Neuronal stem cell (in vitro differentiated cells): ENCODE data around the gene PDE8A.

Source experiments
- DNase-seq: peaks from one replicate; pipeline ENCODE4 v3.0.0-alpha.2; 2013; ENCODE audit warnings: low spot score
- H2AFZ ChIP-seq: one replicate; pipeline ENCODE4 v1.6.1; 2013; ENCODE audit warnings: mild to moderate bottlenecking, low read length, inconsistent platforms
- H2AK5ac ChIP-seq: 2 replicates; pipeline ENCODE4 v1.6.1; 2013; ENCODE audit warnings: low read depth, mild to moderate bottlenecking, inconsistent platforms, low read length, moderate library complexity, mixed read lengths
- H2BK120ac ChIP-seq: 2 replicates; pipeline ENCODE4 v1.6.1; 2013; ENCODE audit warnings: low read depth, mild to moderate bottlenecking, inconsistent platforms, low read length, moderate library complexity, mixed read lengths
- H2BK12ac ChIP-seq: one replicate; pipeline ENCODE4 v1.6.1; 2013; ENCODE audit warnings: low read length, inconsistent platforms
- H2BK15ac ChIP-seq: 2 replicates; pipeline ENCODE4 v1.6.1; 2013; ENCODE audit warnings: mild to moderate bottlenecking, low read length, inconsistent platforms, mixed read lengths
- H2BK5ac ChIP-seq: one replicate; pipeline ENCODE4 v1.6.1; 2013; ENCODE audit warnings: inconsistent platforms, mild to moderate bottlenecking, low read length, moderate library complexity
- H3K14ac ChIP-seq: one replicate; pipeline ENCODE4 v1.6.1; 2013; ENCODE audit warnings: low read length, inconsistent platforms
- H3K18ac ChIP-seq: 2 replicates; pipeline ENCODE4 v1.6.1; 2013; ENCODE audit warnings: low read length, inconsistent platforms
- H3K23ac ChIP-seq: 2 replicates; pipeline ENCODE4 v1.6.1; 2013; ENCODE audit warnings: low read depth, mild to moderate bottlenecking, mixed read lengths, low read length, inconsistent platforms; ENCODE audit not compliant: poor library complexity
- H3K27ac ChIP-seq: replicated peaks from 3 replicates; pipeline ENCODE4 v1.5.1; 2013; ENCODE audit warnings: low read length, inconsistent platforms
- H3K27me3 ChIP-seq, 3 experiments: 2 replicates each; pipeline ENCODE4 v1.6.1; 2013; ENCODE audit warnings: low read length in 3 of 3, mild to moderate bottlenecking in 2 of 3, inconsistent platforms in 1 of 3, low read depth in 1 of 3, mixed read lengths in 1 of 3, moderate library complexity in 1 of 3; ENCODE audit not compliant: control insufficient read depth in 3 of 3, insufficient read depth in 3 of 3
- H3K36me3 ChIP-seq, 2 donors: replicated peaks in 1 of 2; 2 replicates each; pipeline ENCODE4 v1.6.1; 2013; ENCODE audit warnings: low read length in 2 of 2; ENCODE audit not compliant: control insufficient read depth in 2 of 2, insufficient read depth in 2 of 2
- H3K4ac ChIP-seq: 2 replicates; pipeline ENCODE4 v1.6.1; 2013; ENCODE audit warnings: inconsistent platforms, mild to moderate bottlenecking, low read length, moderate library complexity
- H3K4me1 ChIP-seq, 2 donors: 1 replicate in 1 of 2; 2 replicates in 1 of 2; pipeline ENCODE4 v1.6.1; 2013; ENCODE audit warnings: low read length in 2 of 2, low read depth in 1 of 2; ENCODE audit not compliant: control insufficient read depth in 2 of 2, insufficient read depth in 1 of 2
- H3K4me2 ChIP-seq: one replicate; pipeline ENCODE4 v1.6.1; 2013; ENCODE audit warnings: mild to moderate bottlenecking, low read length, inconsistent platforms; ENCODE audit not compliant: insufficient read depth, poor library complexity, severe bottlenecking
- H3K4me3 ChIP-seq, 2 donors: 2 replicates each; pipeline ENCODE4 v1.5.1; 2013; ENCODE audit warnings: low read length in 2 of 2, mild to moderate bottlenecking in 2 of 2, inconsistent platforms in 1 of 2, moderate library complexity in 1 of 2
- H3K79me1 ChIP-seq: one replicate; pipeline ENCODE4 v1.6.1; 2013; ENCODE audit warnings: low read depth, mild to moderate bottlenecking, inconsistent platforms, low read length, moderate library complexity
- H3K9ac ChIP-seq: one replicate; pipeline ENCODE4 v1.6.1; 2013; ENCODE audit warnings: mild to moderate bottlenecking, low read depth, low read length, inconsistent platforms; ENCODE audit not compliant: poor library complexity
- H3K9me3 ChIP-seq, 2 donors: replicated peaks in 1 of 2; 2 replicates each; pipeline versions ENCODE3 to v1.6.1; 2013; ENCODE audit warnings: low read length in 2 of 2, mild to moderate bottlenecking in 2 of 2, inconsistent platforms in 1 of 2, low read depth in 1 of 2, mixed read lengths in 1 of 2, moderate library complexity in 1 of 2; ENCODE audit not compliant: control insufficient read depth in 2 of 2, insufficient read depth in 1 of 2
- H4K8ac ChIP-seq: one replicate; pipeline ENCODE4 v1.6.1; 2013; ENCODE audit warnings: low read depth, mild to moderate bottlenecking, inconsistent platforms, low read length, moderate library complexity
- H4K91ac ChIP-seq: one replicate; pipeline ENCODE4 v1.6.1; 2013; ENCODE audit warnings: low read length, low read depth, mild to moderate bottlenecking, inconsistent platforms; ENCODE audit not compliant: poor library complexity
- WGBS, 2 donors: extraction: QIAGEN DNeasy Blood & Tissue Kit; methylation state at CpG; one replicate each; pipeline ENCODE4 v1.1.7; 2013; ENCODE audit warnings: missing lambda C conversion rate in 2 of 2, mixed read lengths in 1 of 2; ENCODE audit not compliant: insufficient read length in 2 of 2, insufficient replicate concordance in 1 of 2; ENCODE audit errors: extremely low coverage in 2 of 2; 5-methylcytosine and 5-hydroxymethylcytosine counted together

PDE8A gene

GRCh38 chr15:85116066-85116465 lies 134.4 kb downstream of the PDE8A start:
- no peak for DNase-seq
- no peak overlapping the region for H3K9ac ChIP-seq
- no CpG with 5 or more reads among the region's 1 CpG for WGBS, 2 donors
- H2AK5ac ChIP-seq = no peak overlapping the region
- no peak overlapping the region for H3K14ac ChIP-seq
- H2BK120ac ChIP-seq = no peak overlapping the region
- no peak overlapping the region for H3K4me3 ChIP-seq
- H3K27ac ChIP-seq = no peak overlapping the region
- no peak overlapping the region for H2AFZ ChIP-seq
- no peaks in the 10 kb centered on the region for H3K79me1 ChIP-seq
- H3K4me1 ChIP-seq = peaks cover 0 to 3% of the 10 kb centered on the region in 2 donors
- no peak overlapping the region for H3K18ac ChIP-seq
- no peak overlapping the region for H2BK5ac ChIP-seq
- no peak overlapping the region for H4K8ac ChIP-seq
- H3K9me3 ChIP-seq = no peaks in the 10 kb centered on the region
- H3K27me3 ChIP-seq = no peaks in the 10 kb centered on the region
- H3K4me2 ChIP-seq = no peak overlapping the region
- no peak overlapping the region for H2BK15ac ChIP-seq
- H3K23ac ChIP-seq = no peak overlapping the region
- no peak overlapping the region for H4K91ac ChIP-seq
- peaks cover 0 to 13% of the 10 kb centered on the region in 2 donors for H3K36me3 ChIP-seq
- no peak overlapping the region for H2BK12ac ChIP-seq
- no peak overlapping the region for H3K4ac ChIP-seq

GRCh38 chr15:85116494-85116893 lies 134.8 kb downstream of the PDE8A start:
- H3K14ac ChIP-seq = no peak overlapping the region
- H2AK5ac ChIP-seq = no peak overlapping the region
- H3K36me3 ChIP-seq = peaks cover 0 to 15% of the 10 kb centered on the region in 2 donors
- no peaks in the 10 kb centered on the region for H3K79me1 ChIP-seq
- no peak overlapping the region for H3K4ac ChIP-seq
- H2BK5ac ChIP-seq = no peak overlapping the region
- H3K4me1 ChIP-seq = peaks cover 0 to 3% of the 10 kb centered on the region in 2 donors
- WGBS, 2 donors = no CpG with 5 or more reads among the region's 3 CpGs
- no peak overlapping the region for H3K27ac ChIP-seq
- H2BK120ac ChIP-seq = no peak overlapping the region
- no peaks in the 10 kb centered on the region for H3K27me3 ChIP-seq
- H3K23ac ChIP-seq = no peak overlapping the region
- H3K4me2 ChIP-seq = no peak overlapping the region
- H3K9ac ChIP-seq = no peak overlapping the region
- no peak overlapping the region for H2BK15ac ChIP-seq
- no peak for DNase-seq
- no peak overlapping the region for H3K4me3 ChIP-seq
- no peak overlapping the region for H4K8ac ChIP-seq
- no peak overlapping the region for H2BK12ac ChIP-seq
- no peak overlapping the region for H3K18ac ChIP-seq
- no peak overlapping the region for H4K91ac ChIP-seq
- no peaks in the 10 kb centered on the region for H3K9me3 ChIP-seq
- H2AFZ ChIP-seq = no peak overlapping the region

GRCh38 chr15:85116925-85117646 lies 135.4 kb downstream of the PDE8A start:
- no peak overlapping the region for H4K91ac ChIP-seq
- no peaks in the 10 kb centered on the region for H3K79me1 ChIP-seq
- H3K4me2 ChIP-seq = no peak overlapping the region
- H3K4me1 ChIP-seq = peaks cover 0 to 3% of the 10 kb centered on the region in 2 donors
- H4K8ac ChIP-seq = no peak overlapping the region
- no peak overlapping the region for H3K9ac ChIP-seq
- no peak overlapping the region for H3K14ac ChIP-seq
- no peak overlapping the region for H2AK5ac ChIP-seq
- no peaks in the 10 kb centered on the region for H3K9me3 ChIP-seq
- no peak overlapping the region for H3K4ac ChIP-seq
- H3K18ac ChIP-seq = no peak overlapping the region
- no peak overlapping the region for H2BK120ac ChIP-seq
- DNase-seq = no peak
- no peaks in the 10 kb centered on the region for H3K27me3 ChIP-seq
- no peak overlapping the region for H2BK5ac ChIP-seq
- H2AFZ ChIP-seq = no peak overlapping the region
- H2BK15ac ChIP-seq = no peak overlapping the region
- no peak overlapping the region for H3K27ac ChIP-seq
- H2BK12ac ChIP-seq = no peak overlapping the region
- peaks cover 0 to 15% of the 10 kb centered on the region in 2 donors for H3K36me3 ChIP-seq
- no peak overlapping the region for H3K23ac ChIP-seq
- WGBS, 2 donors = no CpG with 5 or more reads among the region's 5 CpGs
- no peak overlapping the region for H3K4me3 ChIP-seq

- Histone ChIP-seq H2BK5ac (no peak overlapping the region), H3K36me3 (peaks cover 0 to 19% of the 10 kb centered on the region in 2 donors), H3K4me3 (no peak overlapping the region), H3K4ac (no peak overlapping the region), H2AK5ac (no peak overlapping the region), H3K27me3 (no peaks in the 10 kb centered on the region), H3K14ac (no peak overlapping the region), H3K4me1 (peaks cover 0 to under 1% of the 10 kb centered on the region in 2 donors), H3K79me1 (no peaks in the 10 kb centered on the region), H3K27ac (no peak overlapping the region), H2AFZ (no peak overlapping the region), H3K23ac (no peak overlapping the region), H4K8ac (no peak overlapping the region), H3K9me3 (no peaks in the 10 kb centered on the region), H4K91ac (no peak overlapping the region), H2BK15ac (no peak overlapping the region), H2BK120ac (no peak overlapping the region), H2BK12ac (no peak overlapping the region), H3K9ac (no peak overlapping the region), H3K4me2 (no peak overlapping the region), H3K18ac (no peak overlapping the region)
- DNase-seq = no peak
- no CpG with 5 or more reads among the region's 4 CpGs for WGBS, 2 donors
These were observed 136.5 kb downstream of the PDE8A start for GRCh38 chr15:85118173-85118572.
